Gastrocnemius medialis (tissue), 4 donors: ENCODE data around the gene KIRREL3.

Experiments used
- POLR2A ChIP-seq, 2 donors: fragments of 450-650 bp; IDR thresholded peaks; one replicate each; pipeline ENCODE4 v1.6.1; 2017; ENCODE audit warnings: antibody characterized with exemption in 2 of 2, mild to moderate bottlenecking in 2 of 2, moderate library complexity in 2 of 2
- TF ChIP-seq, protein P1 (sequence below), 5 experiments: fragments of 450-650 bp in 3 of 5; fragments of 200-600 bp in 2 of 5; sonication (generic) in 2 of 5; IDR thresholded peaks in 4 of 5; conservative IDR thresholded peaks in 1 of 5; 1 replicate in 4 of 5; 2 replicates in 1 of 5; pipeline ENCODE4 v1.5.1; 2016 to 2019; ENCODE audit warnings: antibody characterized with exemption in 5 of 5, mild to moderate bottlenecking in 3 of 5, moderate library complexity in 3 of 5

DNA sequence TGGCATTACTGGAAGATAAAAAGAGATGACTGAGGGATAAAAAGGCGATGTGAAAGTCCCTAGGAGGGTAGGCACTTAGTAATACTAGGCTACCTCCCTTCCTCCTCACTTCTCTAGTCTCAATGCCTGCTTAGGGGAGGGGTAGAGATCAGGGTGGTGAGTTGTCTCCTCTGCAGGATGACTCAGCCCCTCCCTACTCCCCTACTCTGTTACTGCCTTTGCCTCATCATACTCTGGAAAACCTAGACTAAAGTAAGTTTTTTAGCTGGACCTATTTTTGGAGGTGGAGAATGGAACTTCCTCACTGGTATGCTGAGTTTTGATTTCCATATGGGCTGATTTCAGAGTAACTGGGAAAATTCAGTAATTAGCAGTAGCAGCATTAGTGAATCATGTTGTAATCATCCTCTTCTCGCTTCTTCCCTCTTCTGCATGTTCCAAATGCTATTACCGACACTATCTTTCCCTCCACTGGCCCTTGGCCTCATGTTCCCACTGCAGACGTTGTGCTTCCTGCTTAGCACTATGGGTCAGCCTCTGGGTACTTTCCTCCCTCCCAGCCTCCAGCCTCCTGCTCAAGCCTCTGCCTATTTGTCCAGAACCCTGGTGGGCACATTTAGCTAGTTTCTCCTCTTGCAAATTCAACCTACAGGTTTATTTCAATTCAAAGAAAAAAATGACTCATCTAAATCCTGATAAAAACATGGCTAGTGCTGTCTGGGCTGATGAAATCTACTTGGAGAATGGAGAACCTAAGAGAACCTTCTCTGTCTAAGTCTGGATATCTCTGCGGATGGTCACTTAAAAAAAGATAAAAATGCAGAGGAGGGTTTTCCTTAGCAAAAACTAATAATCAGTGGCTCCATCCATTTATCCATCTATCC, 363.4 kb downstream of the KIRREL3 start:
- TF ChIP-seq, protein P1, sequence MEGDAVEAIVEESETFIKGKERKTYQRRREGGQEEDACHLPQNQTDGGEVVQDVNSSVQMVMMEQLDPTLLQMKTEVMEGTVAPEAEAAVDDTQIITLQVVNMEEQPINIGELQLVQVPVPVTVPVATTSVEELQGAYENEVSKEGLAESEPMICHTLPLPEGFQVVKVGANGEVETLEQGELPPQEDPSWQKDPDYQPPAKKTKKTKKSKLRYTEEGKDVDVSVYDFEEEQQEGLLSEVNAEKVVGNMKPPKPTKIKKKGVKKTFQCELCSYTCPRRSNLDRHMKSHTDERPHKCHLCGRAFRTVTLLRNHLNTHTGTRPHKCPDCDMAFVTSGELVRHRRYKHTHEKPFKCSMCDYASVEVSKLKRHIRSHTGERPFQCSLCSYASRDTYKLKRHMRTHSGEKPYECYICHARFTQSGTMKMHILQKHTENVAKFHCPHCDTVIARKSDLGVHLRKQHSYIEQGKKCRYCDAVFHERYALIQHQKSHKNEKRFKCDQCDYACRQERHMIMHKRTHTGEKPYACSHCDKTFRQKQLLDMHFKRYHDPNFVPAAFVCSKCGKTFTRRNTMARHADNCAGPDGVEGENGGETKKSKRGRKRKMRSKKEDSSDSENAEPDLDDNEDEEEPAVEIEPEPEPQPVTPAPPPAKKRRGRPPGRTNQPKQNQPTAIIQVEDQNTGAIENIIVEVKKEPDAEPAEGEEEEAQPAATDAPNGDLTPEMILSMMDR (IDR thresholded peaks at IDR 0.05 in 4 of 5, conservative IDR thresholded peaks at IDR 0.05 in 1 of 5): no peak
- no peak for TF ChIP-seq POLR2A (IDR thresholded peaks at IDR 0.05)
